GM18508 (cell line): ENCODE results near the gene PRCC.

Experiments used
- ATAC-seq: cut with Tn5 transposase; IDR thresholded peaks from one replicate; pipeline ENCODE4 v1.9.1; 2021; ENCODE audit warnings: moderate number of reproducible peaks; ENCODE audit not compliant: insufficient read depth, unreplicated experiment

The PRCC gene, protein sequence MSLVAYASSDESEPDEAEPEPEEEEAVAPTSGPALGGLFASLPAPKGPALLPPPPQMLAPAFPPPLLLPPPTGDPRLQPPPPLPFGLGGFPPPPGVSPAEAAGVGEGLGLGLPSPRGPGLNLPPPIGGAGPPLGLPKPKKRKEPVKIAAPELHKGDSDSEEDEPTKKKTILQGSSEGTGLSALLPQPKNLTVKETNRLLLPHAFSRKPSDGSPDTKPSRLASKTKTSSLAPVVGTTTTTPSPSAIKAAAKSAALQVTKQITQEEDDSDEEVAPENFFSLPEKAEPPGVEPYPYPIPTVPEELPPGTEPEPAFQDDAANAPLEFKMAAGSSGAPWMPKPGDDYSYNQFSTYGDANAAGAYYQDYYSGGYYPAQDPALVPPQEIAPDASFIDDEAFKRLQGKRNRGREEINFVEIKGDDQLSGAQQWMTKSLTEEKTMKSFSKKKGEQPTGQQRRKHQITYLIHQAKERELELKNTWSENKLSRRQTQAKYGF

DNA sequence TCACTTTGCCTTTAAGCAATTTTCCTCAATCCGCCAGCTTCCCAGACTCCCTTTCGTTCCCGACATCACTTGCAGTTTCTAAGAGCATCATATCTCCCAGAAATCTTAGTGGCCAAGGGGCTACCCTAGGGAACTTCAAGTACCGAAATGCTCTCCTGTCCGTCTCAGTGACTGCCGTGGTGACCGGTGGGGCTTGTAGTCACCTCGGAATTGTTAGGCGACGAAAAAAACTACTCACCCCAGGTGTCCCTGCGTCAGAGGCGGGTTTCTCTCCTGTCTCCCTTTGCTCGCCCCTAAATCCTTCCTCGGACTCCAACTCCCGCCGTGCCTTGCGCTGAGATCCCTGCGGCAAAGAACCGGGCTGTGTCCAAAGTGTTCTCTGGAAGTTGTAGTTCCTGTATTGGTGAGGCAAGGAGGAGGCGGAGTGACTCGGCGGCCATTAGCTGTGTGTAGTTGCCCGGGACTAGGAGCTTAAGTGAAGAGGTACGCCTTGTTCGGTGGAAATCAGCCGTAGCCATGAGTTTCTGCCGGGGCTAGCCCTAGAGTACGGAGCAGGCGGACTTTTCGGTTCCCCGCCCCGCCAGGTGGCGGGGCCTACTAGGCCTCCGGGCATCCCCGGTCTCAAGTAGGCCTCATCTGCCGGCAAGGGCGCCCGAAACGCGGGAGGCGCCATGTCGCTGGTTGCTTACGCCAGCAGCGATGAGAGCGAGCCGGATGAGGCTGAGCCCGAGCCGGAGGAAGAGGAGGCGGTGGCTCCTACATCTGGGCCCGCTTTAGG, at the start of gene PRCC:
Gene PRCC (plus strand): TSS at position 435 of the 778 bp plus-strand sequence. CDS start 237 bp downstream, at position 672.
- peak; percentile 58 for ATAC-seq

DNA sequence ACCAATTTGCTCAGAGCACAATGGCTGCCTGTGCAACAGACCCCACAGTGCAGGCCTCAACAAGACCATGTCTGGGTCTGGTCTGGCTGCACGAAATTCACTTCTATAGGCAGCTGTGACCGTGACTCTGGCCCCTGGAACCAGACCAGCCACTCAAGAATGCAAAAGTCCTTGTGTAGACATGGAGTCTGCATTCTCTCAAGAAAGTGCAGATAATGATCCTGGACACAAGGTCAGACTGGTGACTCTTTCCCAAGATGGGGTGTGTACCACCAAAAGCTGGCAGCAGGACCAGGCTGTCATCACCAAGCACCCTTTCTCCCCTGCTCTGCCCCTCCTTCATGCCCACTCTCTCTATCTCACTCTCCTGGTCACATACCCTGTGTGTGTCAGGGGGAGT, 46.2 kb upstream of the PRCC start:
- ATAC-seq = no peak

DNA sequence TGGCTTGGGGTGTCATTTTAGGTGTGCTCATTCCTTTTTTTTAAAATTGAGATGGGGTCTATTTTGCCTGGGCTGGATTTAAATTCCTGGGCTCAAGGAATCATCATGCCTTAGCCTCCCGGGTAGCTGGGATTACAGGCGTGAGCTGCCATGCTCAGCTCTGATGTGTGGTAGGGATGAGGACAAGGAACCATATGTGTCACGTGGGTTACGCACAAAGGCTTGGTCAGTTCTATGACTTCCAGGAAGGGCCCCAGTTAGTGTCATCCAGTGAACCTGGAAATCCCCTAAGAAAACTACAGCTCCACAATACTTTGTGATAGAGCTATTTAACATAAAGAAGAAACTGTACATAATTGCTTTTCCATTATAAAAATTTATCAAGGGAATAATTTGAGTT, 45.8 kb upstream of the PRCC start:
- no peak for ATAC-seq

DNA sequence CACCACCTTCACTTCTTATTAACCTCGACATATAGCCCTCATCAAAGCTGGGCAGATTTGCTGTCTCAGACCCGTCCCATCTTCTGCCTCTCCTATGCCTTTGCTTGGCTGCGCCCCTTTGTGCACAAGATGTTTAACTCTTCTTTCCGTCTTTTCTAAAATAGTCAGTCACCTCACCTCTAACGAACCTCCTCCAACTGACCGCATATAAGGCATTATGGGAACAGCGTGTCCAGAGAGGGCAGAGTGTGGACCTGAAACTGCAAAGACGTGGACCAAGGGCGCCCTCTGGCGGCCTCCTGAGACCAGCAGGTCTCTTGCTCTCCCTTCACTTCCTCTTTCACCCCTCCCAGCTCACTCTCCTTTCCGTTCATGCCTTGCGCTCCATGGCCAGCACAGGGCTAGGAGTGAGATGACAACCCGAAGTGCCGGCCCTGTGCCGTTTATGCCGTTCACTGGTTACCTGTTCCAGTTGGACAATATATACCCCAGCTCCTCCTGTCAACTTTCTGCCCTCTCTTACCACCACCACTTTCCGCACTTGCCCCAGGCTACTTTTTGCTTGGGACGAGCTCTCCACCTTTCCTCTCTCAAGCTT, 41.6 kb upstream of the PRCC start:
- ATAC-seq = no peak

DNA sequence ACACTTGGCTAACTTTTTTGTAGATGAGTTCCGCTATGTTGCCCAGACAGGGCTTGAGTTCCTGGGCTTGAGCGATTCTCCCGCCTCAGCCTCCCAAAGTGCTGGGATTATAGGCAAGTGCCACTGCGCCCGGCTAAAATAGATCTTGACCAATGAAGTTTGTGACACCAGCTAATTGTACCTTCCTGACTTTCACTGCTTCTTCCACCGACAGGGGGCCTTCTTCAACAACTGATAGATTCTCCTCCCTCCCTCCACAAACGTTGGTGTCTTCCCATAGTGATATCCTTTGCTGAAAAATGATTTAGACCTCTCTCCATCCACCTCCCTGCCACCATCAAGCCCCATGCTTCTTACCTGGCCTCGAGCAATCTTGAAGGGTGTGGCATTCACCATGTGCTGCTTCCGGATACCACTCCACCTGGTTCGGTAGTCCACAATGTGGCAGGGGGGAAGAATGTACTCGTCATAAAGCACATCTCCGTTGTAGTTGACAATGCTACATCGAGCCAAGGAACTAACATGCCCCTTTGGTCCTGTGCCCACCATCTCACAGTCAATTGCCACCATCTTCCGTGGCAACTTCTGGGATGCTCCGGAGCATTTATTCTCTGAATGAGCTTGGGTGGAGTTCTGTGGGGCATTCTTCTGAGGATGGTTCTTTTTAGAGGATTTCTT, 40.6 kb upstream of the PRCC start:
- no peak for ATAC-seq

DNA sequence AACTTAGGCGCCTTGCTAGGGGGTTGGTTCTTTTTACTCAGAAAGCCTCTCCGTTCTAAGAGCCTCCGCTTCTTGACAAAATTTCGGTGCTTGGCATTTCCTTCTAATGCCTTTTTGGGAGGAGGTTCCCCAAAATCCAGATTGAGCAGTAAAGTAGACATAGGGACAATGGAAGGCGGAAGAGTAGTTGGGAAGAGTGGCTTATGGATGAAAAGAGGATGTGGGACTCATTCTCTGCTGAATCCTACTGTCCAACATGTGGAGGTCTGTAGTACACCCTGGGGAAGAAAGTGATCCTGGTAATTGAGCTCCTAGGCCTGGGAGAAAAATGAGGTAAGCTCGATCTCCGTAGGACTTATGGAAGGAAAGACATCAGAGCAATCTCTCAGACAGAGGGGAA, 39.8 kb upstream of the PRCC start:
- ATAC-seq = no peak

DNA sequence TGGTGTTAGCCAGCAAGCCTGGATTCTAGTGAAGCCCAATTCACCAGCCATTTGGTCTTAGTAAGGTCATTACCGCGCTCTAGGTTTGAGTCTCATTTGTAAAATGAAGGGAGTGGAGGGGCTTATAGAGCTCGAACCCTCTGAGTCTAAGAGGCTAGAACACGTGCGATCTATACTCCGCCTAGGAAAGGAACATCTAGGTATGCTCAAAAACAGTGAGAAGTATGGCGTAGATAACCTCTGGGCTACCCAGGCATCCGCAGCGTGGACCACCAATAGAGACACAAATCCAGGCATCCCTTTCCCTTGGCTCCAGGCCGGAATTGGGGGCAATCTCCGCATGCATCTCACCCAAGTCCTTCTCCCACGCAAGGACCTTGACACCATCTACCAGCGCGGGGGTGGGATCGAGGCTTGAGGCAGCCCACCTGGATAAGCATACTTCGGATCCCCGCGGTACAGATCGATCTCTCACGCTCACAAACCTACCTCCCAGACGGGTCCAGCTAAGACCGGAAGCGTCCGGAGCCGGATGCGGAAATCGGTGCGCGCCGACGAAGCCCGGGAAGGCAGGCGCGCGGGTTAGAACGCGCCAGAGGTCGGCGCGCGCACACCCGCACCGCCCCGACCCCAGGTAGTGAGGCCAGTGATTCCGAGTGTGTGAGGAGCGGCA, 39.3 kb upstream of the PRCC start, which contains the start of gene METTL25B:
Gene METTL25B (plus strand): TSS at position 544 of the 673 bp plus-strand sequence. CDS start 636 bp downstream, outside the sequence.
- ATAC-seq = peak; percentile 25

DNA sequence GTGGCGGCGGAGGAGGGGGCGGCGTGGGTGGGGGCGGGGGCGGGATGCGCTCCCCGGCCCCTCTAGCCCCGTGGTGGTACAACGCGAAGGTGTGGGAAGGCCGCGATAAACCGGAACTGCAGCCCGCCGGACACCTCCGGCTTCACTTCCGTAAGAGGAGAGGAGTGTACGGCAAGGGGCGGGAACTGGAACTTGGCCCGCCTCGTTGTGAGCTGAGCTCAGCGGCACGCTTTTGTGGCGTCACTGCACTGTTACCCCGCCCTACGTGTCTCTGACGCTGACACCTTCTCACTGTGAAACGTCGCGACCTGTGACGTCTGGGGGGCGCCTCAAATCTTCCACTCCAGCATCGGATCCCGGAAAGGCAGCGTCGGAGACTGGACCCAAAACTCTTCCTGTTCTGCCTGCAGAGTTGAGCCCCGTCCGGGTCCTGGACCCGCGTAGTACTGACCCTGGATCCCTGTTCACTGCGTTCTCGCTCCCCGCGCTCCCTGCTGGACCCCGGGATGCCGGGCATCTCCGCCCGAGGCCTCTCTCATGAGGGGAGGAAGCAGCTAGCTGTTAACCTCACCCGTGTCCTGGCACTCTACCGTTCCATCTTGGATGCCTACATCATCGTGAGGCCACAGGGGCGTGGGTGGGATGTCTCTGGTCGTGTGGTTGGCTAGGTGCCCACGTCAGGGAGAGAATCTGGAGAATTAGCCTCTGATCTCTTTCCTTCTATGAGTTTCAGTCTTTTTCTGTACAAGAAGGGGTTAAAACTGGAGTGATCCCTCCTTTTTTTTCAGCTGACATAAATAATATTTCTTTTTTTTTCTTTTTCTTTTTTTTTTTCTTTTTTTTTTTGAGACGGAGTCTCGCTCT, 38.5 kb upstream of the PRCC start, which contains the start of gene ISG20L2:
Gene ISG20L2 (minus strand): TSS at position 168 of the 864 bp plus-strand sequence. CDS start 1,114 bp downstream, outside the sequence.
- ATAC-seq = peak; percentile 61

DNA sequence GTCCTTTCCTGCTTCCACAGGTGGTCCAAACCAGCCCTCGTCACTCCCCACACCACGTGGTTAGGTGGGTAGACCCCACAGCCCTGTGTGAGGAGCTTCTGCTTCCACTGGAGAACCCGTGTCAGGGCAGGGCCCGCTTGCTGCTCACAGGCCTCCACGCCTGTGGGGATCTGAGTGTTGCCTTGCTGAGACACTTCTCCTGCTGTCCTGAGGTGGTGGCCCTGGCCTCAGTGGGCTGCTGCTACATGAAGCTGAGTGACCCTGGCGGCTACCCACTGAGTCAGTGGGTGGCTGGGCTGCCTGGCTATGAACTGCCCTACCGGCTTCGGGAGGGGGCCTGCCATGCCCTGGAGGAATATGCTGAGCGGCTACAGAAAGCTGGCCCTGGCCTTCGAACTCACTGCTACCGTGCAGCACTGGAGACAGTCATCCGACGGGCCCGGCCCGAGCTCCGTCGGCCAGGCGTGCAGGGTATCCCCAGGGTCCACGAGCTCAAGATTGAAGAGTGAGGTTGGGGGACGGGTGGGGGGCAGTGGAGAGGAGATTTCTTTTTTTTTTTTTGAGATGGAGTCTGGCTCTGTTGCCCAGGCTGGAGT, 33.2 kb upstream of the PRCC start:
- no peak for ATAC-seq

DNA sequence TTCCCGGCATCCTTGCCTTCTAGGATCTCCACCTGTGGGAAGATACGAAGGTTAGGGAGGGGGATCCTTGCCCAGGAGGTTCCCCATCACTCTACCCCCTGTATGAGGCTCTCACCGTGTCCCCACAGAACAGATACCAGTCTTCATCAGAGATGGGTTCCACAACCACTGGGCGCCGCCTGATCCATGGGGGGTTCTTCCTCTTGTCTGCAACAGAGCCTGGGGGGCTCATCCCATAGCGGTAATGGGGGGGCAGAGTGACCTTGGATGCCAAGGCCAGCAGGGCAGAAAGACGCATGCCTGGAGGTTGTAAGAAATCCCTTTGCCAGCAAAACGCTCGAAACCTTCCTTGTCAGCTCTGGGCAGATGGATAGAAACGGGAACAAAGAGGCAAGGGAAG, 28.9 kb upstream of the PRCC start:
- no peak for ATAC-seq

DNA sequence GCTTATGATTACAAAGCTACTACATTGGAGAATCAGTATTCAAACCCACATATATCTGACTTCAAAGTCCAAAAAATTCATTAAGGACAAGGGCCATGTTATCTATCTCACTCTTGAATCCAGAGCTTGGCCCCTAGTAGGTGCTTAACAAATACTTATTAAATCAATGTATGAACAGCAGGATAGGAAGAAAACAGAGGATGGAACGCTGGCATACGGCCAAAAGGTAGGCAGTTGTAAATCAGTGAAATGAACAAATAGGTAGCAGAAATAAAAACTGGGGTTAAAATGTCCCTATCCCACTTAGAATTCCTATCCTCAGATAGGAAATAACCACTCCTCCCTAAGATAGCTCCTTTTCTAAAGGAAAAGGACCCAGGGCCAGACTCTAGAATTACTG, 28.4 kb upstream of the PRCC start:
- no peak for ATAC-seq

DNA sequence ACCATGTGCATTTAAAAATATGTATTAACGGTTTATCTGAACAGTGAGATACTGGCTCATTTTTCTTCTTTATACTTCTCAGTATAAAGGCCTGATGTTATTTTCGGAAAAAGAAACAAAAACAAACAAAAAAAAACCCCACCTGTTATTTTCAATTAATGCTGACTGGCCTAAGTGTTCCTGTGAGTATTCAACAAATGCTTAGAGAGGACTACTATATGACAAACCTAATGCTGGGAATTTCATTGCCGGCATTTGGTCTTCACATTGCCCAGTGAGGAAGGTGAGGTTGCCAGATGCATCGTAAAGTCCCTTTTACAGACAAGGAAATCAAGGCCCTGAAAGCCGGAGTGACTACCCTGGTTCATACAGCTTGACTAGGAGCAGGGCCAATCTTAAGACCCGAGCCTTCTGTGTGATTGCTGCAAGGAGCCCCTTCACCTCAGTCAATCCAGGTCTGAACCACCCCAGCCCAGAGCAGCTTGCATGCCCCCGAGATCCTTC, 27.0 kb upstream of the PRCC start:
- ATAC-seq = peak; percentile 2

DNA sequence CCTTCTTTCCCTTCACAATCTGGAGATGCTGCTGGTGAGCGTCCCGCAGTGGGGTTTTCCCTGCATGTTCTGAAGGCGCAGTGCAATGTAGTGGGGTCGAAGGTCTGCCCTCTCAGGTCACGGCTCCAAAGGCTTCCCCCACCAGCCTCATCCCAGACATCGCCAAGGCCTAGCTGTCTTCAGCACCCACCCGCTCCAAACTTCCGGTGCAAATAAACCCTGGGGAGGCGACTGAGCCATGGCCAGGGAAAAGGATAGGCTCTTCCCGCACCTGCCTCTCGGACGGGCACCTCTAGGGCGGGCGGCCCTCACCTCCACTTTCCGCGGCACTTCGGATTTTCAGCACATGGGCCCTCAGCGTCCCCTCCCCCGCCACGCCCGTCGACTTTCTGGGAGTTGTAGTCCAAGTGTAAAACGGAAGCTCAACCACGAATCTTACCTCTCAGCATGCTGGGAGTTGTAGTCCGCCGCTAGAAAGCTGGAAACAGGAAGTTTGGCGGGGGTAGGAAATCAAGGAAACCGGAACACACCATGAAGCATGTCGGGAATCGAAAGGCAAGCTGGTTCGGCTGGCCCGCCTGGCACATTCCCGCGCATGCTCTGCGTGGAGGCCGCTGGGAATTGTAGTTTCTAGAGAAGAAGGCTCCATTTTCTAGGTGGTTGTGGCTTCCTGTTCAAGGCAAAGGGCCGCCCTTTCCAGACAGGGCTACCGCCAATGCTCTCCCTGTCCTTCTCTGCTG, 26.4 kb upstream of the PRCC start, which contains the start of gene MRPL24:
Gene MRPL24 (minus strand): TSS at position 348 of the 740 bp plus-strand sequence. CDS start 2,384 bp downstream, outside the sequence.
- peak; percentile 59 for ATAC-seq

DNA sequence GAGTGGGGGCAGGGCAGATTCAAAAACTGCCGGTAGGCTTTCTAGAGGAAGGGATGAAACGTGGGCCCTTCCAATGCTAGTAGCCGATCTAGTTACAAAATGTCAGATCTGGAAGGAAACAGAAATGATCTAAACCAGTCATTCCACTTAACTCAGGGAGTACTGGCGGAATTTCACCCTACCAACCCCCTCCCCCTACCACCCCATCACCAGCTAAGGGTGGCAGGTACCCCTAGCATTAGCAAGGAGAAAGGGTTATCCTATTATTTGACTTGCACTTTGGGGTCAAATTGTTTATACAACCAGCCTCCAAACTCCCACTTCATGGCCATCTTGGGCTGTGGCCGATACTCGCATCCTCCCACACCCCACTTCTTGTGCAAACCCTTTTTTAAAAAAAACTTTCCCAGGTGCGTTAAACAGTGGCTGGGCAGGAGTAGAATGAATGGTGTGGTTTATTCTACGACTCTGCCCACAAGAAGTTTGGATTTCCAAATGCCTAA, 25.8 kb upstream of the PRCC start:
- no peak for ATAC-seq

DNA sequence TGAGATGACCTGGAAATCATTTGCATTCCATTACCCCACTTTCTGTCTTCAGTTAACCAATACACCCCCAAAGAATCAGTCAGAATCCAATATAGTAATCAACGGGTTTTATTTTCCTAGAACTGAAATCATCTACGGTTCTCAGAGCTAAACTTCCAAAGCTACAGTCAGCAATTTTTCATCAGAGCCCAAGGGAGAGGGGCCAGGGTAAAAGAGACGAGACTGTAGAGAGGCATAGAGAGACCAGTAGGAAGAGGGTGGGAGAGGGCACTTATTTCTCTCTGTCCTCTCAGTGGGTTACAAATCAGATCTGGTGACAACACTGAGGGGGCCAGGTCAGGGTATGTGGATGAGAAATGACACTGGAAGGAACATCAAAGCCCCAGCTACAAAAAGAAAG, 25.3 kb upstream of the PRCC start:
- no peak for ATAC-seq

DNA sequence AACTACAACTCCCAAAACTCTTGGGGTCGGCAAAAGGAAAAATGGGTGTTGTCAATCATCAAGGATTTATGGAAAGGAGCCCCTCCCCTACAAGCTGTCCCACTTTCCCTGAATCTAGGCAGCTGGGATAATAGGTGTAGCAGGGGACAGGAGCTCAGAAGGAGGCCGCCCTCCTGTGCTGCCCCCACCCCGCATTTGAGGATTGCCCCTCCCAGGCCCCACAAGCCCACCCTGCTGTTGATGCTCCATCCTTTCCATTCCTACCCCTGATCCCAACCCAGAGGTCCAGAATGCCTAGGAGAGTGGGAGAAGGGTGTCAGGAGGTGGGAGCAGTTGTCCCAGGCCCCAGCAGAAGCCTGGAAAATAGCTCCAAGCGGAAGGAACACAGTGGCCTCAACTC, 24.5 kb upstream of the PRCC start:
- no peak for ATAC-seq
